Liver (tissue), 9 donors: Measurements from ENCODE around the gene NIPAL3. TPM values are rescaled to one million over a fixed set of nuclear protein-coding genes. Genes with fewer than 3 reads are reported as not detected.

Experiments used
- DNase-seq: peaks from one replicate; pipeline ENCODE4 v3.0.0-alpha.2; 2017; ENCODE audit warnings: low spot score
- H3K27ac ChIP-seq, 2 donors: one replicate each; pipeline ENCODE4 v1.7.0; 2013; ENCODE audit warnings: inconsistent platforms in 2 of 2, low read length in 2 of 2, control low read depth in 1 of 2, low read depth in 1 of 2, mild to moderate bottlenecking in 1 of 2
- H3K27me3 ChIP-seq, 4 donors: one replicate each; pipeline versions ENCODE4 v1.6.1 to v1.7.0; 2013; ENCODE audit warnings: low read length in 3 of 4, inconsistent platforms in 1 of 4, mild to moderate bottlenecking in 1 of 4, moderate library complexity in 1 of 4; ENCODE audit not compliant: control insufficient read depth in 4 of 4, insufficient read depth in 4 of 4
- H3K36me3 ChIP-seq, 4 donors: one replicate each; pipeline versions ENCODE4 v1.6.1 to v1.7.0; 2013; ENCODE audit warnings: low read length in 3 of 4, mild to moderate bottlenecking in 3 of 4, low read depth in 1 of 4, moderate library complexity in 1 of 4; ENCODE audit not compliant: control insufficient read depth in 4 of 4, insufficient read depth in 3 of 4
- H3K4me1 ChIP-seq, 4 donors: one replicate each; pipeline versions ENCODE4 v1.6.1 to v1.7.0; 2013; ENCODE audit warnings: low read length in 3 of 4, mild to moderate bottlenecking in 3 of 4, moderate library complexity in 1 of 4; ENCODE audit not compliant: control insufficient read depth in 4 of 4, insufficient read depth in 4 of 4
- H3K4me3 ChIP-seq, 3 donors: one replicate each; pipeline versions ENCODE4 v1.6.1 to v1.7.0; 2013; ENCODE audit warnings: low read length in 3 of 3, control low read depth in 1 of 3, low read depth in 1 of 3, mild to moderate bottlenecking in 1 of 3
- H3K9ac ChIP-seq, 2 donors: one replicate each; pipeline ENCODE4 v1.7.0; 2013; ENCODE audit warnings: low read length in 2 of 2, mild to moderate bottlenecking in 2 of 2, moderate library complexity in 2 of 2, control low read depth in 1 of 2, low read depth in 1 of 2
- H3K9me3 ChIP-seq, 4 donors: one replicate each; pipeline versions ENCODE4 v1.6.1 to v1.7.0; 2013; ENCODE audit warnings: low read length in 3 of 4; ENCODE audit not compliant: control insufficient read depth in 4 of 4
- EGR1 ChIP-seq, 2 donors: IDR thresholded peaks; 2 replicates each; pipeline ENCODE4 v1.6.1; 2016 to 2018; ENCODE audit warnings: antibody characterized with exemption in 2 of 2, low read depth in 2 of 2
- FOXA1 ChIP-seq: IDR thresholded peaks from 2 replicates; pipeline ENCODE4 v1.6.1; 2016; ENCODE audit warnings: antibody characterized with exemption
- FOXA2 ChIP-seq: IDR thresholded peaks from 2 replicates; pipeline ENCODE4 v1.6.1; 2016; ENCODE audit warnings: antibody characterized with exemption
- GABPA ChIP-seq, 2 donors: IDR thresholded peaks in 1 of 2; conservative IDR thresholded peaks in 1 of 2; 2 replicates each; pipeline ENCODE4 v1.6.1; 2016; ENCODE audit warnings: antibody characterized with exemption in 2 of 2, mild to moderate bottlenecking in 1 of 2, moderate library complexity in 1 of 2
- HNF4A ChIP-seq, 2 donors: conservative IDR thresholded peaks; 2 replicates each; pipeline ENCODE4 v1.6.1; 2016; ENCODE audit warnings: antibody characterized with exemption in 2 of 2, mild to moderate bottlenecking in 2 of 2
- HNF4G ChIP-seq: IDR thresholded peaks from 2 replicates; pipeline ENCODE4 v1.6.1; 2016; ENCODE audit warnings: antibody characterized with exemption
- JUND ChIP-seq, 2 donors: IDR thresholded peaks; 2 replicates each; pipeline ENCODE4 v1.6.1; 2016; ENCODE audit warnings: antibody characterized with exemption in 2 of 2
- NR2F2 ChIP-seq: IDR thresholded peaks from 2 replicates; pipeline ENCODE4 v1.6.1; 2016; ENCODE audit warnings: antibody characterized with exemption
- RAD21 ChIP-seq, 2 donors: IDR thresholded peaks; 2 replicates each; pipeline ENCODE4 v1.6.1; 2016; ENCODE audit warnings: antibody characterized with exemption in 2 of 2, mild to moderate bottlenecking in 2 of 2
- RXRA ChIP-seq, 2 donors: IDR thresholded peaks; 2 replicates each; pipeline ENCODE4 v1.6.1; 2017 to 2018; ENCODE audit warnings: antibody characterized with exemption in 2 of 2, mild to moderate bottlenecking in 1 of 2
- SP1 ChIP-seq: IDR thresholded peaks from 2 replicates; pipeline ENCODE4 v1.6.1; 2018; ENCODE audit warnings: antibody characterized with exemption, mild to moderate bottlenecking
- TAF1 ChIP-seq: conservative IDR thresholded peaks from 2 replicates; pipeline ENCODE4 v1.6.1; 2016; ENCODE audit warnings: antibody characterized with exemption, mild to moderate bottlenecking
- YY1 ChIP-seq: IDR thresholded peaks from 2 replicates; pipeline ENCODE4 v1.6.1; 2016; ENCODE audit warnings: antibody characterized with exemption, mild to moderate bottlenecking
- WGBS: extraction: QIAGEN DNeasy Blood & Tissue Kit; methylation state at CpG from one replicate; pipeline ENCODE4 v1.1.7; 2013; 5-methylcytosine and 5-hydroxymethylcytosine counted together
- polyA plus RNA-seq, 2 donors: library from polyadenylated mRNA; stranded (reverse) in 1 of 2; unstranded in 1 of 2; fragments of 200-250 nt in 1 of 2; fragments of >200 nt in 1 of 2; fragmentation: Nextera tagmentation in 1 of 2; extraction: Ambion mirVana in 1 of 2; gene quantifications; one replicate each; pipeline versions ENCODE4 v1.2.1 to v1.2.3, GENCODE V29; 2013 to 2015
- total RNA-seq, 2 donors: library from RNA; depleted of rRNA; stranded (reverse); fragments of >200 nt; gene quantifications; one replicate each; pipeline ENCODE4 v1.2.3, GENCODE V29; 2014
- TF ChIP-seq, protein P1 (sequence below): IDR thresholded peaks from 2 replicates; pipeline ENCODE4 v1.6.1; 2016; ENCODE audit warnings: antibody characterized with exemption
- TF ChIP-seq, protein P2 (sequence below): IDR thresholded peaks from 2 replicates; pipeline ENCODE4 v1.6.1; 2016; ENCODE audit warnings: antibody characterized with exemption
- TF ChIP-seq, protein P3 (sequence below): IDR thresholded peaks from 2 replicates; pipeline ENCODE4 v1.6.1; 2016; ENCODE audit warnings: antibody characterized with exemption, mild to moderate bottlenecking
- TF ChIP-seq, protein P4 (sequence below): IDR thresholded peaks from 2 replicates; pipeline ENCODE4 v1.6.1; 2016; ENCODE audit warnings: antibody characterized with exemption
- TF ChIP-seq, protein P5 (sequence below): fragments of 150-350 bp; IDR thresholded peaks from 2 replicates; pipeline ENCODE4 v1.5.1; 2017; ENCODE audit warnings: improper control_type of control experiment, low read depth, low read length; ENCODE audit not compliant: missing input control
- donor health status: healthy.
- donor health status: healthy.
- donor health status: healthy.
- donor health status: healthy.
- donor health status: healthy.

Gene NIPAL3
- total and polyA plus RNA-seq, 4 donors: 3.0 to 12.0 (median 6.0) TPM

DNA sequence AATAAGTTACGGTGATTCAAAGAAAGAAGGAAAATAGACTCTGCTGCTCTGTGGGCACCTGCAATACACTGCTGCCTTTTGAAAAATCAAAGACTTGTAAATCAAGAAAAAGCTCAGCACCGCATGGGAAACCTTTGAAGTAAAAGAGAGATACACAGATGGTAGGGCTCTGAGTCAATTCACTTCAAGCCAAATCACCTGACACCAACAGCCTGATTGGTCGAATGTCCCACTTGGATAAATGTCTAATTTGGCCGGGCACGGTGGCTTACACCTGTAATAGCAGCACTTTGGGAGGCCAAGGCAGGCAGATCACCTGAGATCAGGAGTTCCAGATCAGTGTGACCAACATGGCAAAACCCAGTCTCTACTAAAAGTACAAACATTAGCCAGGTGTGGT is 67.8 kb downstream of the NIPAL3 start (continued):
- no peak for TF ChIP-seq HNF4A (conservative IDR thresholded peaks at IDR 0.05)
- no peak for TF ChIP-seq FOXA2
- no peak for TF ChIP-seq TAF1
- no peak for TF ChIP-seq JUND (IDR thresholded peaks at IDR 0.05)

DNA sequence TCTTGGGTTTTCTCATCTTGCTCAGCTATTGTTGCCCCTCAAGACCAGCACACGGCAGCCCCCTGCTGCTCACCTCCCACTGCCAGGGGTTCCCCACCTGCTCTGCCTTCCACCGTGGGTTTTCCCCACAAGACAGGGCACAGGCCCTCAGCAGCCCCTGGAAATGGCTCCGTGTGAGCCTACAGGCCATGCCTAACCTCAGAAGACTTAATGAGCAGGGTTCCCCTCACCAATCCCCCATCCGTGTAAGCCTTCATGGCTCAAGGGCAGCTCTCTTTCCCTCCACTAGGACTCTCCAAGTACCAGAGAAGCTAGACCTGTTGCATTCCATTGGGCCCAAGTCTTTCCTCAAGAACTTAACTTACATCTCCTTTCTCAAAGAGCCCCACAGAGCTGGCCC is 68.6 kb downstream of the NIPAL3 start:
- Histone ChIP-seq H3K4me1 (no peaks in the 10 kb centered on the region), H3K27ac (no peak overlapping the region), H3K9ac (no peak overlapping the region), H3K4me3 (no peak overlapping the region), H3K27me3 (no peaks in the 10 kb centered on the region), H3K36me3 (no peaks in the 10 kb centered on the region), H3K9me3 (no peaks in the 10 kb centered on the region)
- DNase-seq: no peak
- no peak for TF ChIP-seq HNF4A (conservative IDR thresholded peaks at IDR 0.05)
- TF ChIP-seq YY1: no peak
- no peak for TF ChIP-seq JUND (IDR thresholded peaks at IDR 0.05)
- no peak for TF ChIP-seq FOXA1
- TF ChIP-seq TAF1: no peak
- no peak for TF ChIP-seq FOXA2
- no peak for TF ChIP-seq NR2F2
- no peak for TF ChIP-seq SP1
- TF ChIP-seq, protein P1, sequence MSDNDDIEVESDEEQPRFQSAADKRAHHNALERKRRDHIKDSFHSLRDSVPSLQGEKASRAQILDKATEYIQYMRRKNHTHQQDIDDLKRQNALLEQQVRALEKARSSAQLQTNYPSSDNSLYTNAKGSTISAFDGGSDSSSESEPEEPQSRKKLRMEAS: no peak
- WGBS: 89% methylated on average over 4 of the region's 4 CpGs

DNA sequence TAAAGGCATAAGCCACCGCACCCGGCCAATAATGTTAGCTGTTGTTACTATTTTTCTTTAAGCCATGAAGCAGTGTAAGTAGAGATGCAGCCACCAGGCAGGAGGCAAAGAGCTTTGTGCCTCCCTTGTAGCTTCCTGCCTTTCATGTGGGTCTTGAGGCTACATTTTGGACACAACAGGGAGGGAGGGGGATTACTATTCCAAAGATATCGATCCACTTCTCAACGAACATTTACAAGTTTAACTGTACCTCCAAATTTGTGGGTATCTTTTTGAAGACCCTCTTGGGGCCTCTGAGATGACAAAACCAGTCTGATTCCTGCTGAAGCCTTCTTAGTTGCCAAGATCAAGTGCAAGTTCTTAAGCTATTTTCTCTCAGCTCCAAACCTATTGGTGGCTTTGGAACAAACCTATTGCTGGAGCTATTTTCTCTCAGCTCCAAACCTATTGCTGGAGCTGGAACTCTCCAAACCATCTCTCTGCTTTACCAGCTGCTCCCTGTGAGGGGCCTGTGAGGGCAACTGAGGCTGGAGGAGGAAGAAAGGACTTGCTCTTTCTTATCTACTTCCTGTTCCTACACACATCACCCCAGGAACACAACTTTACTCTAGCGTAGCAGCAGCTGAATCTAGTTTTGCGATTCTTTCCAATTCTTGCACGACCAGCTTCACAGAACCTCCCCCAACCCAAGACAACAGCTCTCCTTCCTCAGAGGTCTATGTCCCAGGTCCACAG is 70.9 kb downstream of the NIPAL3 start:
- WGBS: 84% methylated on average over 7 of the region's 7 CpGs

More for the DNA sequence above, 70.9 kb downstream of the NIPAL3 start:
- H3K27ac ChIP-seq: no peak overlapping the region
- TF ChIP-seq, protein P2, sequence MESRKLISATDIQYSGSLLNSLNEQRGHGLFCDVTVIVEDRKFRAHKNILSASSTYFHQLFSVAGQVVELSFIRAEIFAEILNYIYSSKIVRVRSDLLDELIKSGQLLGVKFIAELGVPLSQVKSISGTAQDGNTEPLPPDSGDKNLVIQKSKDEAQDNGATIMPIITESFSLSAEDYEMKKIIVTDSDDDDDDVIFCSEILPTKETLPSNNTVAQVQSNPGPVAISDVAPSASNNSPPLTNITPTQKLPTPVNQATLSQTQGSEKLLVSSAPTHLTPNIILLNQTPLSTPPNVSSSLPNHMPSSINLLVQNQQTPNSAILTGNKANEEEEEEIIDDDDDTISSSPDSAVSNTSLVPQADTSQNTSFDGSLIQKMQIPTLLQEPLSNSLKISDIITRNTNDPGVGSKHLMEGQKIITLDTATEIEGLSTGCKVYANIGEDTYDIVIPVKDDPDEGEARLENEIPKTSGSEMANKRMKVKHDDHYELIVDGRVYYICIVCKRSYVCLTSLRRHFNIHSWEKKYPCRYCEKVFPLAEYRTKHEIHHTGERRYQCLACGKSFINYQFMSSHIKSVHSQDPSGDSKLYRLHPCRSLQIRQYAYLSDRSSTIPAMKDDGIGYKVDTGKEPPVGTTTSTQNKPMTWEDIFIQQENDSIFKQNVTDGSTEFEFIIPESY: no peak
- TF ChIP-seq, protein P1: no peak
- TF ChIP-seq GABPA (IDR thresholded peaks at IDR 0.05 in 1 of 2, conservative IDR thresholded peaks at IDR 0.05 in 1 of 2): no peak
- no peak for TF ChIP-seq HNF4A (conservative IDR thresholded peaks at IDR 0.05)
- no peak for TF ChIP-seq RXRA (IDR thresholded peaks at IDR 0.05)
- no peak for TF ChIP-seq NR2F2
- no peak for TF ChIP-seq RAD21 (IDR thresholded peaks at IDR 0.05)
- no peak for TF ChIP-seq SP1
- TF ChIP-seq, protein P3, sequence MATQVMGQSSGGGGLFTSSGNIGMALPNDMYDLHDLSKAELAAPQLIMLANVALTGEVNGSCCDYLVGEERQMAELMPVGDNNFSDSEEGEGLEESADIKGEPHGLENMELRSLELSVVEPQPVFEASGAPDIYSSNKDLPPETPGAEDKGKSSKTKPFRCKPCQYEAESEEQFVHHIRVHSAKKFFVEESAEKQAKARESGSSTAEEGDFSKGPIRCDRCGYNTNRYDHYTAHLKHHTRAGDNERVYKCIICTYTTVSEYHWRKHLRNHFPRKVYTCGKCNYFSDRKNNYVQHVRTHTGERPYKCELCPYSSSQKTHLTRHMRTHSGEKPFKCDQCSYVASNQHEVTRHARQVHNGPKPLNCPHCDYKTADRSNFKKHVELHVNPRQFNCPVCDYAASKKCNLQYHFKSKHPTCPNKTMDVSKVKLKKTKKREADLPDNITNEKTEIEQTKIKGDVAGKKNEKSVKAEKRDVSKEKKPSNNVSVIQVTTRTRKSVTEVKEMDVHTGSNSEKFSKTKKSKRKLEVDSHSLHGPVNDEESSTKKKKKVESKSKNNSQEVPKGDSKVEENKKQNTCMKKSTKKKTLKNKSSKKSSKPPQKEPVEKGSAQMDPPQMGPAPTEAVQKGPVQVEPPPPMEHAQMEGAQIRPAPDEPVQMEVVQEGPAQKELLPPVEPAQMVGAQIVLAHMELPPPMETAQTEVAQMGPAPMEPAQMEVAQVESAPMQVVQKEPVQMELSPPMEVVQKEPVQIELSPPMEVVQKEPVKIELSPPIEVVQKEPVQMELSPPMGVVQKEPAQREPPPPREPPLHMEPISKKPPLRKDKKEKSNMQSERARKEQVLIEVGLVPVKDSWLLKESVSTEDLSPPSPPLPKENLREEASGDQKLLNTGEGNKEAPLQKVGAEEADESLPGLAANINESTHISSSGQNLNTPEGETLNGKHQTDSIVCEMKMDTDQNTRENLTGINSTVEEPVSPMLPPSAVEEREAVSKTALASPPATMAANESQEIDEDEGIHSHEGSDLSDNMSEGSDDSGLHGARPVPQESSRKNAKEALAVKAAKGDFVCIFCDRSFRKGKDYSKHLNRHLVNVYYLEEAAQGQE: no peak
- TF ChIP-seq TAF1: no peak
- TF ChIP-seq FOXA1: no peak
- no peak for TF ChIP-seq YY1
- TF ChIP-seq, protein P4, sequence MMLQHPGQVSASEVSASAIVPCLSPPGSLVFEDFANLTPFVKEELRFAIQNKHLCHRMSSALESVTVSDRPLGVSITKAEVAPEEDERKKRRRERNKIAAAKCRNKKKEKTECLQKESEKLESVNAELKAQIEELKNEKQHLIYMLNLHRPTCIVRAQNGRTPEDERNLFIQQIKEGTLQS: no peak
- no peak for TF ChIP-seq FOXA2
- TF ChIP-seq, protein P5, sequence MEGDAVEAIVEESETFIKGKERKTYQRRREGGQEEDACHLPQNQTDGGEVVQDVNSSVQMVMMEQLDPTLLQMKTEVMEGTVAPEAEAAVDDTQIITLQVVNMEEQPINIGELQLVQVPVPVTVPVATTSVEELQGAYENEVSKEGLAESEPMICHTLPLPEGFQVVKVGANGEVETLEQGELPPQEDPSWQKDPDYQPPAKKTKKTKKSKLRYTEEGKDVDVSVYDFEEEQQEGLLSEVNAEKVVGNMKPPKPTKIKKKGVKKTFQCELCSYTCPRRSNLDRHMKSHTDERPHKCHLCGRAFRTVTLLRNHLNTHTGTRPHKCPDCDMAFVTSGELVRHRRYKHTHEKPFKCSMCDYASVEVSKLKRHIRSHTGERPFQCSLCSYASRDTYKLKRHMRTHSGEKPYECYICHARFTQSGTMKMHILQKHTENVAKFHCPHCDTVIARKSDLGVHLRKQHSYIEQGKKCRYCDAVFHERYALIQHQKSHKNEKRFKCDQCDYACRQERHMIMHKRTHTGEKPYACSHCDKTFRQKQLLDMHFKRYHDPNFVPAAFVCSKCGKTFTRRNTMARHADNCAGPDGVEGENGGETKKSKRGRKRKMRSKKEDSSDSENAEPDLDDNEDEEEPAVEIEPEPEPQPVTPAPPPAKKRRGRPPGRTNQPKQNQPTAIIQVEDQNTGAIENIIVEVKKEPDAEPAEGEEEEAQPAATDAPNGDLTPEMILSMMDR: no peak
- TF ChIP-seq HNF4G: no peak
- TF ChIP-seq EGR1 (IDR thresholded peaks at IDR 0.05; ENCODE audit: low read depth in 2 of 2): no peak
- H3K4me3 ChIP-seq: no peak overlapping the region
- DNase-seq: no peak
- no peaks in the 10 kb centered on the region for H3K27me3 ChIP-seq
- H3K4me1 ChIP-seq: peaks cover 0 to 1% (median 0%) of the 10 kb centered on the region in 4 donors
- no peaks in the 10 kb centered on the region for H3K9me3 ChIP-seq
- no peaks in the 10 kb centered on the region for H3K36me3 ChIP-seq
- H3K9ac ChIP-seq: no peak overlapping the region
